Measurements from ENCODE around the gene FRS3. TPM values are rescaled to one million over a fixed set of nuclear protein-coding genes. Genes with fewer than 3 reads are reported as not detected.

FRS3 gene
- total and polyA plus RNA-seq, 2 donors from 2014 or later: 5.3 to 7.0 TPM

DNA sequence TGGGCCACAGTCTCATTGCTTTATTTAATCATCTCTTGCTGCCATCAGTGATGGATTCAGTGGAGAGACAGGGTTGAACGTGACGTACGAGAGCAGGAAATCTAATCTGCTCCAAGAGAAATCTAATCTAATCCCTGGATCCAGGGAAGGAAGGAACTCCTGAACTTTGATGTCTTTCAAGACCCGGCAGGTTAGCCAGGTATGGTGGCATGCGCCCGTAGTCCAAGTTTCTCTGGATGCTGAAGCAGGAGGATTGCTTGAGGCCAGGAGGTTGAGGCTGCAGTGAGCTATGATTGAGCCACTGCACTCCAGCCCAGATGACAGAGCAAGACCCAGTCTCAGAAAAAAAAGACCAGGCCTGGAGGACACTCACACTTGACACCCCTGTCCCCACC is 21.1 kb downstream of the FRS3 start:
- no peak overlapping the region for H3K27ac ChIP-seq (ENCODE audit: low read depth in 2 of 2, low read length in 2 of 2)

GRCh38 chr6:41757931-41758640 is 21.6 kb downstream of the FRS3 start:
- TF ChIP-seq, protein P1, sequence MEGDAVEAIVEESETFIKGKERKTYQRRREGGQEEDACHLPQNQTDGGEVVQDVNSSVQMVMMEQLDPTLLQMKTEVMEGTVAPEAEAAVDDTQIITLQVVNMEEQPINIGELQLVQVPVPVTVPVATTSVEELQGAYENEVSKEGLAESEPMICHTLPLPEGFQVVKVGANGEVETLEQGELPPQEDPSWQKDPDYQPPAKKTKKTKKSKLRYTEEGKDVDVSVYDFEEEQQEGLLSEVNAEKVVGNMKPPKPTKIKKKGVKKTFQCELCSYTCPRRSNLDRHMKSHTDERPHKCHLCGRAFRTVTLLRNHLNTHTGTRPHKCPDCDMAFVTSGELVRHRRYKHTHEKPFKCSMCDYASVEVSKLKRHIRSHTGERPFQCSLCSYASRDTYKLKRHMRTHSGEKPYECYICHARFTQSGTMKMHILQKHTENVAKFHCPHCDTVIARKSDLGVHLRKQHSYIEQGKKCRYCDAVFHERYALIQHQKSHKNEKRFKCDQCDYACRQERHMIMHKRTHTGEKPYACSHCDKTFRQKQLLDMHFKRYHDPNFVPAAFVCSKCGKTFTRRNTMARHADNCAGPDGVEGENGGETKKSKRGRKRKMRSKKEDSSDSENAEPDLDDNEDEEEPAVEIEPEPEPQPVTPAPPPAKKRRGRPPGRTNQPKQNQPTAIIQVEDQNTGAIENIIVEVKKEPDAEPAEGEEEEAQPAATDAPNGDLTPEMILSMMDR (IDR thresholded peaks at IDR 0.05; ENCODE audit: borderline replicate concordance, extremely low read depth, insufficient read depth): no peak
- peak in 1 of 5 donors; percentile 21 for DNase-seq
- Histone ChIP-seq H3K4me3 (ENCODE audit: low read length in 3 of 3) (no peak overlapping the region), H3K9me3 (ENCODE audit: control insufficient read depth in 2 of 3, insufficient read depth in 1 of 3, low read length in 3 of 3) (no peaks in the 10 kb centered on the region), H3K27ac (ENCODE audit: low read depth in 2 of 2, low read length in 2 of 2) (no peak overlapping the region), H3K9ac (ENCODE audit: low read length in 3 of 3) (no peak overlapping the region), H3K27me3 (ENCODE audit: control insufficient read depth, insufficient read depth, low read length) (no peaks in the 10 kb centered on the region), H3K4me1 (ENCODE audit: control insufficient read depth in 2 of 3, insufficient read depth in 2 of 3, low read depth in 1 of 3, low read length in 3 of 3) (no peaks in the 10 kb centered on the region), H3K36me3 (ENCODE audit: control insufficient read depth in 2 of 3, insufficient read depth in 3 of 3, low read length in 3 of 3) (no peaks in the 10 kb centered on the region)
- intact Hi-C loops (cut with DNase I): no loop called here
- FAIRE-seq: no peak

More for the DNA sequence above, 21.1 kb downstream of the FRS3 start:
- no peak overlapping the region for H3K4me3 ChIP-seq (ENCODE audit: low read length in 3 of 3)
- TF ChIP-seq, protein P1 (IDR thresholded peaks at IDR 0.05; ENCODE audit: borderline replicate concordance, extremely low read depth, insufficient read depth): no peak
- H3K36me3 ChIP-seq (ENCODE audit: control insufficient read depth in 2 of 3, insufficient read depth in 3 of 3, low read length in 3 of 3): no peaks in the 10 kb centered on the region
- no peaks in the 10 kb centered on the region for H3K9me3 ChIP-seq (ENCODE audit: control insufficient read depth in 2 of 3, insufficient read depth in 1 of 3, low read length in 3 of 3)
- FAIRE-seq: no peak
- H3K9ac ChIP-seq (ENCODE audit: low read length in 3 of 3): no peak overlapping the region
- H3K27me3 ChIP-seq (ENCODE audit: control insufficient read depth, insufficient read depth, low read length): no peaks in the 10 kb centered on the region
- intact Hi-C loops (cut with DNase I): no loop called here
- H3K4me1 ChIP-seq (ENCODE audit: control insufficient read depth in 2 of 3, insufficient read depth in 2 of 3, low read depth in 1 of 3, low read length in 3 of 3): no peaks in the 10 kb centered on the region
- DNase-seq: peak in 1 of 5 donors; percentile 18

DNA sequence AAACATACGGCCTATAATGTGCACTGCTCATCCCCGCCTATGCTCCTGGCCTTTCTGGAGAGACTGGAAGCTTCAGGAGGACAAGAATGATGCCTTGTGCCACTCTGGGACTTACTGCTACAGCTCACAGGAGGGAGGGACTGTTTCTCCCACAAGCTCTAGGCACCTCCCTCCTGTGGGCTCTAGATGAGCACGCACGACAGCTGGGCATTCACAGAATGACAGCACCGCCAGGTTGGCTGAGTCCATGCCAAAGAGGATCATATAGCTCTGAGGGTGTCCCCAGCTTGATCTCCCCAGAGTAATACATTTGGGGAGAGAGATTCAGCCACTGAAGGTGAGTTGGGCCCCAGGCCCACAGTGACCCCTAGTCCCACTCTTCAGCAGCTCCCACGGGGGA is 22.4 kb downstream of the FRS3 start:
- DNase-seq (peak in 1 of 5 donors; percentile 22), FAIRE-seq (no peak)
- no peak overlapping the region for H3K27ac ChIP-seq (ENCODE audit: low read depth in 2 of 2, low read length in 2 of 2)
- H3K9ac ChIP-seq (ENCODE audit: low read length in 3 of 3): no peak overlapping the region
- intact Hi-C loops (cut with DNase I): no loop called here
- TF ChIP-seq, protein P1 (IDR thresholded peaks at IDR 0.05; ENCODE audit: borderline replicate concordance, extremely low read depth, insufficient read depth): no peak
- no peaks in the 10 kb centered on the region for H3K4me1 ChIP-seq (ENCODE audit: control insufficient read depth in 2 of 3, insufficient read depth in 2 of 3, low read depth in 1 of 3, low read length in 3 of 3)
- no peaks in the 10 kb centered on the region for H3K36me3 ChIP-seq (ENCODE audit: control insufficient read depth in 2 of 3, insufficient read depth in 3 of 3, low read length in 3 of 3)
- no peak overlapping the region for H3K4me3 ChIP-seq (ENCODE audit: low read length in 3 of 3)
- H3K27me3 ChIP-seq (ENCODE audit: control insufficient read depth, insufficient read depth, low read length): no peaks in the 10 kb centered on the region
- H3K9me3 ChIP-seq (ENCODE audit: control insufficient read depth in 2 of 3, insufficient read depth in 1 of 3, low read length in 3 of 3): no peaks in the 10 kb centered on the region

Measured in kidney (tissue), 14 donors.